Epithelial cell of proximal tubule (primary cell): ENCODE results near the gene PDXDC1. TPM values are rescaled to one million over a fixed set of nuclear protein-coding genes. Genes with fewer than 3 reads are reported as not detected.
"Not testable (repeated sequence)": the region's sequence is repeated elsewhere in the genome, so short reads cannot be mapped to it uniquely, and the experiment has no call there.

Experiments
- DNase-seq: peaks from one replicate; pipeline ENCODE4 v3.0.0-alpha.2; 2011; ENCODE audit warnings: low read depth
- H3K4me3 ChIP-seq: 2 replicates; pipeline ENCODE4 v1.5.1; 2011; ENCODE audit warnings: low read depth, mild to moderate bottlenecking, low read length
- total RNA-seq: library from RNA; depleted of rRNA; stranded (reverse); fragments of >200 nt; gene quantifications from 2 replicates; pipeline ENCODE4 v1.2.3, GENCODE V29; 2015

Gene PDXDC1
- total RNA-seq, 1 donor from 2014 or later = 43.9 TPM

GRCh38 chr16:14975418-14976194 is 780 bp downstream of the PDXDC1 start:
- not testable (repeated sequence) for DNase-seq
- peak overlapping the region; percentile 80 for H3K4me3 ChIP-seq

- peak overlapping the region; percentile 80 for H3K4me3 ChIP-seq
- DNase-seq = not testable (repeated sequence)
These were observed 2.3 kb downstream of the PDXDC1 start for GRCh38 chr16:14976971-14977736.

- not testable (repeated sequence) for DNase-seq, H3K4me3 ChIP-seq
These were observed 3.5 kb downstream of the PDXDC1 start for GRCh38 chr16:14978281-14978680.

- not testable (repeated sequence) for H3K4me3 ChIP-seq, DNase-seq
These were observed 4.1 kb downstream of the PDXDC1 start for GRCh38 chr16:14978908-14979307.

DNA sequence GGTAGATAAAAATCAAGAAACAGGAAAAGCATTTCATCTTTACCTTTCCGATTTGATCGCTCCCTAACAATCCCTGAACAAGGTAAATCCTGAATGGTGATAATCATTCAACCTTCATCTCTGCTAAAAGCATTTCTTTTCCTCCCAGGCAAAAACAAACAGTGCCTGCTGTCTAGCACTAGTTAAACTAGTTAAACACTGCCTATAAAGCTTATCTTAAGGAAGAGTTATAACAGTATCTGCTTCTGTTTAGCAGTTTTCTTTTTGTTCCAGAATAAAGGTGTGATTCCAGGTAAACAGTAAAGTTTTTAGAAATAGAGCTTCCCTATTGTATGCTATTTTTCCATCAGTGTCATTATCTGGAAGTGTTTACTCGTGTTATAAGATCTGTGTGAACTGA is 6.4 kb downstream of the PDXDC1 start:
- DNase-seq, H3K4me3 ChIP-seq: not testable (repeated sequence)

GRCh38 chr16:14982521-14982920 is 7.7 kb downstream of the PDXDC1 start:
- H3K4me3 ChIP-seq, DNase-seq: not testable (repeated sequence)

GRCh38 chr16:14988092-14988491 is 13.3 kb downstream of the PDXDC1 start:
- DNase-seq, H3K4me3 ChIP-seq: not testable (repeated sequence)

GRCh38 chr16:14988661-14989191 is 13.9 kb downstream of the PDXDC1 start:
- not testable (repeated sequence) for DNase-seq, H3K4me3 ChIP-seq

DNA sequence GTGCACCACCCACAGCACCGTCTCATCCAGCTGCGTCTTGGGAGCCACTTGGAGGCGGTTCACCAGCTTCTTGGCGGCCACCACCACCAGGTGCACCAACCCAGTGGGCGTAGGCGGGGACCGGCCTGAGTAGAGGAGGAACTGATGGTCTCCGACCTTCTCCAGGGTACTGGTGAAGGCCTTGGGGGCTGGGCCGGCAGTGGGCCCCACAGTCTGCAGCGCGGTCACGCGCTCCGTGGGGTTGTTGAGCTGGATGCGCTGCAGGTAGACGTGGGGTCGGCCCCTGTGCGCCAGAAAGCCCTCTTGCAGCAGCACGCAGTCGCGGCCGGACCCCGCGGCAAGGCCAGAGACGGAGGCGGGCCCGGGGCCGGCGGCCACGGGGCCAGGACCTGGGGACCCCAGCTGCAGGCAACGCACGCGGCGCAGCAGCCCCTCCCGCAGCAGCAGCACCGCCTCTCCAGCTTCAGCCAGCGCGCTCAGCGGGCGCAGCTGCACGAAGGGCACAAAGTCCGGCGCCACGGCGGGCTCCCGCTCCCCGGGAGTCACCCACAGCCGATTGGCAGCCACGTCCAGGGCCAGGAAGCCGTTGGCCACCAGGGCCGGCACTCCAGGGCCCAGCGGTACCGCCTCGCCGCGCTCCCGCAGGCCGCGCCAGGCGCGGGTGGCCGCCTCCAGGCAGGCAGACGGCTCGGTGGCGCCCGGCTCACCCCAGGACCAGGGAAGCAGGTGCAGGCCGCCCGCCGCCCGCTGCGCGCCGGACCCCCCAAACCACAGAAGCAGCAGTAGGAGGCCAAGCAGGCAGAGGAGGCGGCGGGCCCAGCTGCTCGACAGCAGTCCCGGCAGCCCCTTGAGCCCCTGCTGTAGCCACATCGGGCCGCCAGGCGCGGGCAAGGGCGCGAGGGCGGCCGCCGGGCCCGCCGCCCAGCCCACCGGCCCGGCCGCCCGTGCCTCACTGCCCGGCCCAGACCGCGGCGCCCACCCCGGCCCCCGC is 14.8 kb downstream of the PDXDC1 start:
- H3K4me3 ChIP-seq = peak overlapping the region; percentile 11
- not testable (repeated sequence) for DNase-seq

DNA sequence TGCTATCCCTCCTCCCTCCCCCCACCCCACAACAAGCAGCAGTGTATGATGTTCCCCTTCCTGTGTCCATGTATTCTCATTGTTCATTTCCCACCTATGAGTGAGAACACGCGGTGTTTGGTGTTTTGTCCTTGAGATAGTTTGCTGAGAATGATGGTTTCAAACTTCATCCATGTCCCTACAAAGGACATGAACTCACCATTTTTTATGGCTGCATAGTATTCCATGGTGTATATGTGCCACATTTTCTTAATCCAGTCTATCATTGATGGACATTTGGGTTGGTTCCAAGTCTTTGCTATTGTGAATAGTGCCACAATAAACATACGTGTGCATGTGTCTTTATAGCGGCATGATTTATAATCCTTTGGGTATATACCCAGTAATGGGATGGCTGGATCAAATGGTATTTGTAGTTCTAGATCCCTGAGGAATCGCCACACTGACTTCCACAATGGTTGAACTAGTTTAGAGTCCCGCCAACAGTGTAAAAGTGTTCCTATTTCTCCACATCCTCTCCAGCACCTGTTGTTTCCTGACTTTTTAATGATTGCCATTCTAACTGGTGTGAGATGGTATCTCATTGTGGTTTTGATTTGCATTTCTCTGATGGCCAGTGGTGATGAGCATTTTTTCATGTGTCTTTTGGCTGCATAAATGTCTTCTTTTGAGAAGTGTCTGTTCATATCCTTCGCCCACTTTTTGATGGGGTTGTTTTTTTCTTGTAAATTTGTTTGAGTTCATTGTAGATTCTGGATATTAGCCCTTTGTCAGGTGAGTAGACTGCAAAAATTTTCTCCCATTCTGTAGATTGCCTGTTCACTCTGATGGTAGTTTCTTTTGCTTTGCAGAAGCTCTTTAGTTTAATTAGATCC is 18.7 kb downstream of the PDXDC1 start:
- not testable (repeated sequence) for DNase-seq, H3K4me3 ChIP-seq

GRCh38 chr16:14996702-14997101 is 21.9 kb downstream of the PDXDC1 start:
- H3K4me3 ChIP-seq, DNase-seq: not testable (repeated sequence)

DNA sequence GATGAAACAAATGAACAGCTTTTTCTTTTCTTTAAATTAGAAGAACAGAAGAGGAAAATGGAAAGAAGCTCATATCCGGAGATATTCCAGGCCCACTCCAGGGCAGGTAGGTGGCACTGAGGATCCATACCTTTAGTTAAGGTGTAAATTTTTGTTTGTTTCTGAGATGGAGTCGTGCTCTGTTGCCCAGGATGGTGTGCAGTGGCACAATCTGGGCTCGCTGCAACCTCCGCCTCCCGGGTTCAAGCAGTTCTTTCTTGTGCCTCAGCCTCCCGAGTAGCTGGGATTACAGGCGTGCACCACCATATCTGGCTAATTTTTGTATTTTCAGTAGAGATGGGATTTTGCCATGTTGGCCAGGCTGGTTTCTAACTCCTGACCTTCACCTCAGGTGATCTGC is 23.5 kb downstream of the PDXDC1 start:
- not testable (repeated sequence) for H3K4me3 ChIP-seq, DNase-seq

DNA sequence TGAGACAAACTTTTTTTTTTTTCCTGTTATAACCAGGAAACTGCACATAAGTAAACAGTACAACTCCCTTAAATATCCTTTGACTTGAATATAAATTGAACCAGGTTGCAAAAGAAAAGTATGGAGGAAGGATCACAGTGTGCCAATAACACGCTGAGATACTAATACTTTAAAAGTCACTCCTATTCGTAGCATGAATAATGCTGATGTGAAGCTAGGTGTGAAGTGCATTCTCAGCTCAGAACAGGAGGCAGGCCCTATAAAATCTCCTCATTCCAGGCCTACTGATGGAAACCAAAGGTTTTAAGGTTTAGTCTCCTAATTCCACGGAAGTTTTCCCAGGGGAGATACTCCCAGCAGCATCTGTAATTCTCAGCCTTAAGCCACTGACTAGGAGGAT is 25.0 kb downstream of the PDXDC1 start:
- not testable (repeated sequence) for H3K4me3 ChIP-seq, DNase-seq

DNA sequence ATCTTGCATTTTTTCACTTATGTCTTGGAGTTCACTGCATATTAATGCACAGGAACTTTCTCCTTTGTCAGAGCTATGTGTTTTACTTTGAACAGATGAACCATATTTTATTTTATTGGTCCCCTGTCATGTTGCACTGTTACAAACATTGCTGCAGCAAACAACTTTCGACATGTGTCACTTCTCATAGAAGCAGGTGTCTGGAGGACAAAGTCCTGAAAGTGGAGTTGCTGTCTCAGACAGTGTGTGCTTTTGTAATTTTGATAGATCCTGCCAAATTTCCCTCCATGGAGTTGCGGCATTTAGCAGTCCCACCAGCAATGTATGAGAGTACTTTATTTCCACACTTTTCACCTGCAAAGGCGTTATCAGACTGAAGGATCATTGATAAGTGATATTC is 27.6 kb downstream of the PDXDC1 start:
- DNase-seq, H3K4me3 ChIP-seq: not testable (repeated sequence)

DNA sequence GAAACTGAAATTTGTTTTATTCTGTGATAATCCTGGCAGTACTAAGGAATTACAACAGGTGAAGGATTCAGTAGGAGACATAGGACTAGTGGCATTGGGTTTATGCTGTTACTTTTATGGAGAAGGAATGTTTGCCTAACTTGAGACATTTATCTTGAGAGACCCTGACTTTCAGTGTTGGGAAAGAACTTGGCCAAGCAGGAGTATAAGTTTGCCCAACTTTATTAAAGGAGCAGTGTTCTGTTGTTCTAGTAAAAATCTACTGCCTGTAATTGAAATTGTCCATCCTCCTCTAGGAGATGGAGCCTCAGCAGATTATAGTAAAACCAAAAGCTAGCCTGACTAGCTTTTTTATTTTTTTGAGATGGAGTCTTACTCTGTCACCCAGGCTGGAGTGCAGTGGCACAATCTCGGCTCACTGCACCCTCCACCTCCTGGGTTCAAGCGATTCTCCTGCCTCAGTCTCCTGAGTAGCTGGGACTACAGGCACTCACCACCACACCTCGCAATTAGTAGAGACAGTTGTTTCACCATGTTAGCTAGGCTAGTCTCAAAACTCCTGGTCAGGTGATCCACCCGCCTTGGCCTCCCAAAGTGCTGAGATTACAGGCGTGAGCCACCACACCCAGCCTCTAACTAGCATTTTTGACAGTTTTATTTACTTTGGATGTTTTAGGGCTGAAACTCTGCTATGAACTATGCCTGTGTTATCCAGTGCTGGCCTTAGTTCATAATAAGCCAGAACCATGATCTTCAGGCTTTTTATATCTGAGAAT is 30.7 kb downstream of the PDXDC1 start:
- not testable (repeated sequence) for H3K4me3 ChIP-seq, DNase-seq

GRCh38 chr16:15008647-15009046 is 33.8 kb downstream of the PDXDC1 start:
- not testable (repeated sequence) for H3K4me3 ChIP-seq, DNase-seq

DNA sequence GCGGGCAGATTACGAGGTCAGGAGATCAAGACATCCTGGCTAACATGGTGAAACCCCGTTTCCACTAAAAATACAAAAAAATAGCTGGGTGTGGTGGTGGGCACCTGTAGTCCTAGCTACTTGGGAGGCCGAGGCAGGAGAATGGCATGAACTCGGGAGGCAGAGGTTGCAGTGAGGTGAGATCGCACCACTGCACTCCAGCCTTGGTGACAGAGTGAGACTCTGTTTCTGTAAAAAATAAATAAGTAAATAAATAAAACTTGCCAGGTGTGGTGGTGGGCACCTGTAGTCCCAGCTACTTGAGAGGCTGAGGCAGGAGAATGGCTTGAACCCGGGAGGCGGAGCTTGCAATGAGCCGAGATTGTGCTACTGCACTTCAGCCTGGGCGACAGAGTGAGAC is 38.1 kb downstream of the PDXDC1 start:
- DNase-seq, H3K4me3 ChIP-seq: not testable (repeated sequence)
